ENCODE results near the gene CFAP54. TPM values are rescaled to one million over a fixed set of nuclear protein-coding genes. Genes with fewer than 3 reads are reported as not detected.

CFAP54 gene
- total and polyA plus RNA-seq, 2 donors from 2014 or later = 0.13 to 6.6 TPM

- no peak for FAIRE-seq
- intact Hi-C loops (cut with DNase I) = no loop called here
- no peak overlapping the region for H3K9ac ChIP-seq (ENCODE audit: low read length in 3 of 3)
- H3K27ac ChIP-seq (ENCODE audit: low read depth in 2 of 2, low read length in 2 of 2) = no peak overlapping the region
- H3K4me3 ChIP-seq (ENCODE audit: low read length in 3 of 3) = no peak overlapping the region
- no peak for TF ChIP-seq CTCF (IDR thresholded peaks at IDR 0.05; ENCODE audit: borderline replicate concordance, extremely low read depth, insufficient read depth)
- no peaks in the 10 kb centered on the region for H3K4me1 ChIP-seq (ENCODE audit: control insufficient read depth in 2 of 3, insufficient read depth in 2 of 3, low read depth in 1 of 3, low read length in 3 of 3)
- no peaks in the 10 kb centered on the region for H3K9me3 ChIP-seq (ENCODE audit: control insufficient read depth in 2 of 3, insufficient read depth in 1 of 3, low read length in 3 of 3)
- H3K27me3 ChIP-seq (ENCODE audit: control insufficient read depth, insufficient read depth, low read length) = no peaks in the 10 kb centered on the region
- H3K36me3 ChIP-seq (ENCODE audit: control insufficient read depth in 2 of 3, insufficient read depth in 3 of 3, low read length in 3 of 3) = no peaks in the 10 kb centered on the region
- no peak for DNase-seq
Measured at GRCh38 chr12:96522690-96523089, 33.3 kb downstream of the CFAP54 start.

GRCh38 chr12:96526110-96526509, 36.7 kb downstream of the CFAP54 start:
- FAIRE-seq (no peak), DNase-seq (peak in 1 of 5 donors; percentile 36)
- H3K36me3 ChIP-seq (ENCODE audit: control insufficient read depth in 2 of 3, insufficient read depth in 3 of 3, low read length in 3 of 3) = no peaks in the 10 kb centered on the region
- no peaks in the 10 kb centered on the region for H3K4me1 ChIP-seq (ENCODE audit: control insufficient read depth in 2 of 3, insufficient read depth in 2 of 3, low read depth in 1 of 3, low read length in 3 of 3)
- no peak for TF ChIP-seq CTCF (IDR thresholded peaks at IDR 0.05; ENCODE audit: borderline replicate concordance, extremely low read depth, insufficient read depth)
- H3K27me3 ChIP-seq (ENCODE audit: control insufficient read depth, insufficient read depth, low read length) = no peaks in the 10 kb centered on the region
- no peak overlapping the region for H3K4me3 ChIP-seq (ENCODE audit: low read length in 3 of 3)
- no peaks in the 10 kb centered on the region for H3K9me3 ChIP-seq (ENCODE audit: control insufficient read depth in 2 of 3, insufficient read depth in 1 of 3, low read length in 3 of 3)
- no peak overlapping the region for H3K27ac ChIP-seq (ENCODE audit: low read depth in 2 of 2, low read length in 2 of 2)
- no peak overlapping the region for H3K9ac ChIP-seq (ENCODE audit: low read length in 3 of 3)
- intact Hi-C loops (cut with DNase I) = no loop called here

GRCh38 chr12:96529912-96530311, 40.5 kb downstream of the CFAP54 start:
- Histone ChIP-seq H3K36me3 (ENCODE audit: control insufficient read depth in 2 of 3, insufficient read depth in 3 of 3, low read length in 3 of 3) (no peaks in the 10 kb centered on the region), H3K4me1 (ENCODE audit: control insufficient read depth in 2 of 3, insufficient read depth in 2 of 3, low read depth in 1 of 3, low read length in 3 of 3) (no peaks in the 10 kb centered on the region), H3K9me3 (ENCODE audit: control insufficient read depth in 2 of 3, insufficient read depth in 1 of 3, low read length in 3 of 3) (no peaks in the 10 kb centered on the region), H3K4me3 (ENCODE audit: low read length in 3 of 3) (no peak overlapping the region), H3K9ac (ENCODE audit: low read length in 3 of 3) (no peak overlapping the region), H3K27me3 (ENCODE audit: control insufficient read depth, insufficient read depth, low read length) (no peaks in the 10 kb centered on the region), H3K27ac (ENCODE audit: low read depth in 2 of 2, low read length in 2 of 2) (no peak overlapping the region)
- TF ChIP-seq CTCF (IDR thresholded peaks at IDR 0.05; ENCODE audit: borderline replicate concordance, extremely low read depth, insufficient read depth) = no peak
- intact Hi-C loops (cut with DNase I) = no loop called here
- FAIRE-seq (no peak), DNase-seq (peak in 2 of 5 donors; percentile 5 to 10)

- H3K9me3 ChIP-seq (ENCODE audit: control insufficient read depth in 2 of 3, insufficient read depth in 1 of 3, low read length in 3 of 3) = no peaks in the 10 kb centered on the region
- FAIRE-seq = no peak
- H3K27ac ChIP-seq (ENCODE audit: low read depth in 2 of 2, low read length in 2 of 2) = no peak overlapping the region
- H3K4me1 ChIP-seq (ENCODE audit: control insufficient read depth in 2 of 3, insufficient read depth in 2 of 3, low read depth in 1 of 3, low read length in 3 of 3) = no peaks in the 10 kb centered on the region
- intact Hi-C loops (cut with DNase I) = no loop called here
- no peak overlapping the region for H3K9ac ChIP-seq (ENCODE audit: low read length in 3 of 3)
- TF ChIP-seq CTCF (IDR thresholded peaks at IDR 0.05; ENCODE audit: borderline replicate concordance, extremely low read depth, insufficient read depth) = no peak
- H3K36me3 ChIP-seq (ENCODE audit: control insufficient read depth in 2 of 3, insufficient read depth in 3 of 3, low read length in 3 of 3) = no peaks in the 10 kb centered on the region
- DNase-seq = no peak
- no peak overlapping the region for H3K4me3 ChIP-seq (ENCODE audit: low read length in 3 of 3)
- no peaks in the 10 kb centered on the region for H3K27me3 ChIP-seq (ENCODE audit: control insufficient read depth, insufficient read depth, low read length)
Measured at GRCh38 chr12:96534339-96534738, 45.0 kb downstream of the CFAP54 start.

All from kidney (tissue), 14 donors.